ENCODE measurements around the gene SPOCK1.

DNA sequence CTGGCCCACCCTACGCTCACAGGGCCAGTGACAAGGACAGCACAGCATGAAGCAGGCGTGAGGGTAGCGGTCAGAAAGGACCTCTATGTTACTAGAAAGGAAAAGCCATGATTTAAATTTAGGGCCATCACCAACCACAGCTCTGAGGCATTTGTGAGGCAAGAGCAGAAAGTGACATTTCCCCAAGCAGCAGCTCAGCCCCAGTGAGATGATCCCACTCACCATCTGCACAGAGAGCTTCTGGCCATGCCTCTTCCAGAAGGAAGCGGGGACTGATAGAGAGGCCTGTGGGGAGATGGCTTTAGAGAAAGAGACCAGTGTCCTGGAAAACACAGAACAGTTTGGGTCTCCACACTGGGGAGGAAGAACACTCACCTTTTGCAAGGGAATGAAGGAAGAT lies 413.9 kb downstream of the SPOCK1 start:
- TF ChIP-seq, protein P1, sequence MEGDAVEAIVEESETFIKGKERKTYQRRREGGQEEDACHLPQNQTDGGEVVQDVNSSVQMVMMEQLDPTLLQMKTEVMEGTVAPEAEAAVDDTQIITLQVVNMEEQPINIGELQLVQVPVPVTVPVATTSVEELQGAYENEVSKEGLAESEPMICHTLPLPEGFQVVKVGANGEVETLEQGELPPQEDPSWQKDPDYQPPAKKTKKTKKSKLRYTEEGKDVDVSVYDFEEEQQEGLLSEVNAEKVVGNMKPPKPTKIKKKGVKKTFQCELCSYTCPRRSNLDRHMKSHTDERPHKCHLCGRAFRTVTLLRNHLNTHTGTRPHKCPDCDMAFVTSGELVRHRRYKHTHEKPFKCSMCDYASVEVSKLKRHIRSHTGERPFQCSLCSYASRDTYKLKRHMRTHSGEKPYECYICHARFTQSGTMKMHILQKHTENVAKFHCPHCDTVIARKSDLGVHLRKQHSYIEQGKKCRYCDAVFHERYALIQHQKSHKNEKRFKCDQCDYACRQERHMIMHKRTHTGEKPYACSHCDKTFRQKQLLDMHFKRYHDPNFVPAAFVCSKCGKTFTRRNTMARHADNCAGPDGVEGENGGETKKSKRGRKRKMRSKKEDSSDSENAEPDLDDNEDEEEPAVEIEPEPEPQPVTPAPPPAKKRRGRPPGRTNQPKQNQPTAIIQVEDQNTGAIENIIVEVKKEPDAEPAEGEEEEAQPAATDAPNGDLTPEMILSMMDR (IDR thresholded peaks at IDR 0.05; ENCODE audit: low read depth, low read length, missing input control) = no peak
- TF ChIP-seq, protein P2, sequence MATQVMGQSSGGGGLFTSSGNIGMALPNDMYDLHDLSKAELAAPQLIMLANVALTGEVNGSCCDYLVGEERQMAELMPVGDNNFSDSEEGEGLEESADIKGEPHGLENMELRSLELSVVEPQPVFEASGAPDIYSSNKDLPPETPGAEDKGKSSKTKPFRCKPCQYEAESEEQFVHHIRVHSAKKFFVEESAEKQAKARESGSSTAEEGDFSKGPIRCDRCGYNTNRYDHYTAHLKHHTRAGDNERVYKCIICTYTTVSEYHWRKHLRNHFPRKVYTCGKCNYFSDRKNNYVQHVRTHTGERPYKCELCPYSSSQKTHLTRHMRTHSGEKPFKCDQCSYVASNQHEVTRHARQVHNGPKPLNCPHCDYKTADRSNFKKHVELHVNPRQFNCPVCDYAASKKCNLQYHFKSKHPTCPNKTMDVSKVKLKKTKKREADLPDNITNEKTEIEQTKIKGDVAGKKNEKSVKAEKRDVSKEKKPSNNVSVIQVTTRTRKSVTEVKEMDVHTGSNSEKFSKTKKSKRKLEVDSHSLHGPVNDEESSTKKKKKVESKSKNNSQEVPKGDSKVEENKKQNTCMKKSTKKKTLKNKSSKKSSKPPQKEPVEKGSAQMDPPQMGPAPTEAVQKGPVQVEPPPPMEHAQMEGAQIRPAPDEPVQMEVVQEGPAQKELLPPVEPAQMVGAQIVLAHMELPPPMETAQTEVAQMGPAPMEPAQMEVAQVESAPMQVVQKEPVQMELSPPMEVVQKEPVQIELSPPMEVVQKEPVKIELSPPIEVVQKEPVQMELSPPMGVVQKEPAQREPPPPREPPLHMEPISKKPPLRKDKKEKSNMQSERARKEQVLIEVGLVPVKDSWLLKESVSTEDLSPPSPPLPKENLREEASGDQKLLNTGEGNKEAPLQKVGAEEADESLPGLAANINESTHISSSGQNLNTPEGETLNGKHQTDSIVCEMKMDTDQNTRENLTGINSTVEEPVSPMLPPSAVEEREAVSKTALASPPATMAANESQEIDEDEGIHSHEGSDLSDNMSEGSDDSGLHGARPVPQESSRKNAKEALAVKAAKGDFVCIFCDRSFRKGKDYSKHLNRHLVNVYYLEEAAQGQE (IDR thresholded peaks at IDR 0.05) = no peak
- TF ChIP-seq GABPA (IDR thresholded peaks at IDR 0.05 in 1 of 2, conservative IDR thresholded peaks at IDR 0.05 in 1 of 2) = no peak
- TF ChIP-seq, protein P3, sequence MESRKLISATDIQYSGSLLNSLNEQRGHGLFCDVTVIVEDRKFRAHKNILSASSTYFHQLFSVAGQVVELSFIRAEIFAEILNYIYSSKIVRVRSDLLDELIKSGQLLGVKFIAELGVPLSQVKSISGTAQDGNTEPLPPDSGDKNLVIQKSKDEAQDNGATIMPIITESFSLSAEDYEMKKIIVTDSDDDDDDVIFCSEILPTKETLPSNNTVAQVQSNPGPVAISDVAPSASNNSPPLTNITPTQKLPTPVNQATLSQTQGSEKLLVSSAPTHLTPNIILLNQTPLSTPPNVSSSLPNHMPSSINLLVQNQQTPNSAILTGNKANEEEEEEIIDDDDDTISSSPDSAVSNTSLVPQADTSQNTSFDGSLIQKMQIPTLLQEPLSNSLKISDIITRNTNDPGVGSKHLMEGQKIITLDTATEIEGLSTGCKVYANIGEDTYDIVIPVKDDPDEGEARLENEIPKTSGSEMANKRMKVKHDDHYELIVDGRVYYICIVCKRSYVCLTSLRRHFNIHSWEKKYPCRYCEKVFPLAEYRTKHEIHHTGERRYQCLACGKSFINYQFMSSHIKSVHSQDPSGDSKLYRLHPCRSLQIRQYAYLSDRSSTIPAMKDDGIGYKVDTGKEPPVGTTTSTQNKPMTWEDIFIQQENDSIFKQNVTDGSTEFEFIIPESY (IDR thresholded peaks at IDR 0.05) = no peak
- TF ChIP-seq, protein P4, sequence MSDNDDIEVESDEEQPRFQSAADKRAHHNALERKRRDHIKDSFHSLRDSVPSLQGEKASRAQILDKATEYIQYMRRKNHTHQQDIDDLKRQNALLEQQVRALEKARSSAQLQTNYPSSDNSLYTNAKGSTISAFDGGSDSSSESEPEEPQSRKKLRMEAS (IDR thresholded peaks at IDR 0.05) = no peak
- TF ChIP-seq RXRA (IDR thresholded peaks at IDR 0.05) = no peak
- no peak for TF ChIP-seq SP1 (IDR thresholded peaks at IDR 0.05)
- TF ChIP-seq JUND (IDR thresholded peaks at IDR 0.05) = no peak
- TF ChIP-seq YY1 (IDR thresholded peaks at IDR 0.05) = no peak
- no peak for TF ChIP-seq TAF1 (conservative IDR thresholded peaks at IDR 0.05)
